NCI-H345 treated with DMSO at 0.1 percent for 48 hours (cell line): Measurements from ENCODE around the gene SFXN5.

Source experiments
- DNase-seq: peaks from one replicate; lab custom pipeline; 2025; ENCODE audit not compliant: unreplicated experiment; lab: John Stamatoyannopoulos, UW

Gene SFXN5

DNA sequence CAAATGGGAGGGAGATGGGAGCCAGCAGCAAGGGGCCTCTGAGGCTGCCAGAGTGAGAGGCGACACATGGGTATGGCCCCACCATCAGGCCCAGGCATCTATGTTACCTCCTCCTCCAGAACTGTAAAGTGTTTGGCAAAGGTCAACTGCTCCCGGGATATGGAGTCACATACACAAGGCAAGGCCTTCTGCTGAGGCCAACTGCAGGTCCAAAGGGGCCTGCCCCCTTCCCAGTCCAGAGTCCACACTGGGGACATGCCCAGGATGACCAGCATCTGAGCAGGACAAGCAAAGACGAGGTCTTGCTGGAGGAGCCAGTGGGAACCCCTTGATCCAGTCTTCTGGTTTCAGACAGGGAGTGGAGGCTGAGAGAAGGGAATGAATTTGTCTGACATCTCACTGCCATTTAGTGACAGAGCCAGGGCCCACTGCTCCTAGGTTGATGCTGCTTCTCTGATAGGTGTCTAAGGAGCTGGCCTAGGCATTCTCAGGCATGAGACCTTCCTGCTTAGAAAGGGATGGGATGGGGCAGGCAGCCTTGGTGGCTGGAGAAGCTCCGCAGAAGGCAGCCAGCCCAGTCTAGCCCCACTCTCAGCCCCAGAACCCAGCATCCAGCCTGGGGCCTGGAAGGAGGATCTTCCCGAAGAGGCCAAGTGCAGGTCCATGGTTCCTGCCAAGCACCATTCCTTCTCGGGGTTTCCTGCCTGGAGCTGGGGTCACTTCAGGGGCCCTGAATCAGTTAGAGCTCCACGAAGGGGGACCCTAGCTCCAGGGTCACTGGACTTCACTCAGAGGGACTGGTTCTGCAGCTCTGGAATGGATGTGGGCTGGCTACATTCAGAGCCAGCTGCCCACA is 127.7 kb downstream of the SFXN5 start:
- DNase-seq, result no peak

DNA sequence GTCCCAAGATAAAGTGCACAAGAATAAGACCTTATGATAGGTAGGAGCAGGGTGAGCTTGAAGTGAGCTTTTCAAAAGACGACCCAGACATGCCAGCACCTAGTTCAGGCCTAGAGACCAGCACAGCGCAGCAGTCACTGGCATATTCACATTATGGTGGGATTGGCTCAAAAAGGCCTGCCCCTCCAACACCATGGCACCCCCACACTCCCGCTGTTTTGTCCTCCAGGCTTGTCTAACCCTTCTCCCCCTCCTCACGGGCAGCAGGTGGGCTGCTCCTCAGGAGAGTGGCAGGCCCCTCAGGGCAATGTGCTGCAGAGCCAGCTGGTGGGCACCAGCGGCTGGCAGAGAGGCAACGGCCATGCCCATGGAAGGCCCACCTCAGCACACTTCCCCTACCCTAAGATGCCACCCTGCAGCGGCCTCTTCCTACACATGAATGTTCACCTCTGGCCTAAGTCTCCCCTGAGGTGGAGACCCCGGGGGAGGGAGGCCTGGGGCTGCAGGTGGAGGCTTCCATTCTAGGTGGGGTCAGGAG is 128.6 kb downstream of the SFXN5 start:
- DNase-seq, result no peak

DNA sequence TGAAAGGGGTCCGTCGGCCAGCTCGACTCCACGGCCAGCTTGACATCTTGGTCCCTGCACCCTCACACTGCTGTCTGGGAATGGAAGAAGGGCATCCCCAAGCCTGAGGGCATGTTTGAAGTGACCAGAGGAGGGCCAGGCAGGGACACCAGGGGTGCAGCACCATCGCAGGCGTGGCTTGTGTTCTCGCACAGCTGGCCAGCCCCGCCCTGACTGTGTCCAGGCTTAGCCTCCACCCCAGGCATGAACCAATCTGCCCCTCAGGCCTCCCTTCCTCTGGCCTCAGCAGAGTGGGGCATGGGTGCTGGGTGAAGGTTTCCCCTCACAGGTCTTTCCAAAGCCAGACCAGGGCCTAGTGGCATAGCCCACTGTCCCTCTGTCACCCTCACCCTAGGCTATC is 129.2 kb downstream of the SFXN5 start:
- no peak for DNase-seq

DNA sequence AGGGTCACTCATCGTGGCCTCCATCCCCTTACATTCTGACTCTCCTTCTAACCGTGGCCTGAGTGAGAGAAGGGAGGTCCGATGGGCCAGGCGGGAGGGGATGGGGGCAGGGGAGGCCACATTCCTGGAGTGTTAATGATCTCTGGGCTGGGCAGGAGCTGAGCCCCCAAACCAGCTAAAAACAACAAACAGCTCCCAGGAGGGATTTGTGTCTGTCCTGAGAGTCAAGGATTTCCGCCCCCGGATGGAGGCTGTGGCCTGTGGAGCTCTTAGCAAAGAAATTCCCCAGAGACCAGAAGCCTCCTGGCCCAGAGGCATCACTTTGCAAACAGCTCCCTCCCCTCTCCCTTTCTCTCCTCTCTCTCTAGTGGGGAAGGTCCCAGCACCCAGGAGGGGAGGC is 130.7 kb downstream of the SFXN5 start:
- no peak for DNase-seq

DNA sequence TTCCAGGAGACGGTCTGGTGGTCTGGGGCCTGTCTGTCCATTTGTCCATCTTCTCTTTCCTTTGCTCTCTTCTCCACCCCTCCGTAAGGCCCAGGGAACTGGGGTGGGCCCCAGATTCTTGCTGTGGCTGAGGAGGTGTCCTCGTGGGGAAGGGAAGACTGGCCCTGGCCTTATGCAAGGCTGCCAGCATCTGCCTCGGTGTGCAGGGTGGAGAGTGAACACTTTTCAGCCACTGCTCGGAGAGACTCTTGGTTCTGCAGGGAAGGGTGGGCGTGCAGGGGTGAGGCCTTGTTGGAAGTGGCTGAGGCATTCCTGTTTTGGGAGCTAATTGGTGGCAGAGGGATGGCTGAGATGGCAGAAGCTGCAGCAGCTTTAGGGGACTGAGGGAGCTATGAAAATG is 131.2 kb downstream of the SFXN5 start:
- DNase-seq, result no peak

DNA sequence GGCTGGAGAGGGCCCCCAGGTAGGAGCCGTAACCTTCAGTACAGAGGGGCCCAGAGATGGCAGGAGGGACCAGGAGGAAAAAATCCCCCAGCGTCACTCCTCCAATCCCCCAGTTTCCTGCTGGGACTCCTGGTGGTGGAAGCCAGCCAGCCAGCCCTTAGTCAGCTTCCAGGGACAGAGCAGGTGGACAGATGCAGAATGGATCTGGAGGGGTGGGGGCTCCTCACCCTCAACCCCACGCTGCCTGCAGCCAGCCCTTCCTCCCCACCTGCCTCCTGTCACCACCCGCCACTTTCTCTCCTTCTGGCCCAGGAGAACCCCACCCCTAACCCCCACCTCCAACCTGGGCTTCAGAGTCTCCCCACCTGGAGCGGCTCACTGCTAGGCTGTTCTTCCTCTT is 133.1 kb downstream of the SFXN5 start:
- no peak for DNase-seq

DNA sequence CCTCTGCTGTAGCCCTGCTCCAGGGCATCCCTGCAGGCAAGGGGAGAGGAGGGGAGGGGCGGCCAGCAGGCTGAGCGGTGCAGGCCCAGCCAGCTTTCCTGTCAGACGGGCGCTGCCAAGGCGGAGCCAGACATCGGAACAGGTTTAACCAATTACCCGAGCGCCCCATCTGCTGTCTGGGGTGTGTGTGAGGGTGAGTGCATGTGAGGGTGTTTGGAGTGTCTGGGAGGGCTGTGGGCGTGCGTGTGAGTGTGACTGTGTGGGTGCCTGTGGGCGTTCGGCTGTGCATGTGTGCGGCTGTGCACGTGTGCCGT is 134.2 kb downstream of the SFXN5 start:
- no peak for DNase-seq

DNA sequence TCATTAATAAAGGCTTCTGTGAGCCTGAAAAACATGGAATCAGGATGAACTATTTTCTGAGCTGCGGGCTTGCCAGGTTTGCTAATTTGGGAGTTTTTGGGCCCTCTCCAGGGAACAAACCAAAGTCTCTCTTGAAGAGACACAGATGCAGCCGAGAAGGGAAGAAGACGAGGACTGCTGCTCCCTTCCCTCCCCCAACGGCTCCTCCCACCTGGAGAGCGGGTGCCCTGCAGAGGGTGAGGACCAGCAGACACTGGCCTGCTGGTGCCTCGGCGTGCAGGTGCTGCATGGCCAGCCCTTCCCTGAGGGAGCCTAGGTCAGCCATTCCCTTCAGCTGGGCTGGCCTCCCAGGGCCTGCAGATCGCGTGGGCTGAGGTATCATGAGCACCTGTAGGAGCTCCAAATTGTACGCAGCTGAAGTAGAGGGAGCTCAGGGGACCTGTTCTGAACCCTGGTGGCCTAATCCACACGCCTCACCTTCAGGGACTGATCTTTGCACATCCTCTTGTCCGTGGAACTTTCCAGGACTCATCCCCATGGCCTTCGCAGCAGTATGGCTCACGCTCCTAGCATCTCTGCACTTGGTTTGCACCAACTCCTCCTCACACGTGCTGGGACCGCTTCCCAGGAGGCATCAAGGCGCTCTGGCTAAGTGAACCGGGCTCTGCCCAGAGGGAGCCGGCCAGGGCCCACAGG is 134.7 kb downstream of the SFXN5 start:
- no peak for DNase-seq

DNA sequence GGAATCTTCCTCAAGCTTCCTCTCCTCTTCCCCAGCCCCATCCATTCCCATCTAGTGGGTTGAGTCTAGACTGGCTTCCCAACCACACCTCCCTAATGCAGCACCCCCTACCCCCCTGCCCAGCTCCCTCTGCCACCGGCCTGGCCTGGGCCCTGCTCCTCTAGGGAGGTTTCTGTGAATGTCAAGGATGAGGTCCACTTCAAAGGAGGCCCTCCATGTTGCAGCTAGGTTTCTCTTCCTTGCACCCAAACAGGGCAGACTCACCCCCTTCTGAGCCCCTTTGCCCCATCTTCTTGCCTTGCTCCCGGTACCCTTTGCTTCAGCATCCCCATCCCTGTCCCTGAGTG is 135.9 kb downstream of the SFXN5 start:
- no peak for DNase-seq

DNA sequence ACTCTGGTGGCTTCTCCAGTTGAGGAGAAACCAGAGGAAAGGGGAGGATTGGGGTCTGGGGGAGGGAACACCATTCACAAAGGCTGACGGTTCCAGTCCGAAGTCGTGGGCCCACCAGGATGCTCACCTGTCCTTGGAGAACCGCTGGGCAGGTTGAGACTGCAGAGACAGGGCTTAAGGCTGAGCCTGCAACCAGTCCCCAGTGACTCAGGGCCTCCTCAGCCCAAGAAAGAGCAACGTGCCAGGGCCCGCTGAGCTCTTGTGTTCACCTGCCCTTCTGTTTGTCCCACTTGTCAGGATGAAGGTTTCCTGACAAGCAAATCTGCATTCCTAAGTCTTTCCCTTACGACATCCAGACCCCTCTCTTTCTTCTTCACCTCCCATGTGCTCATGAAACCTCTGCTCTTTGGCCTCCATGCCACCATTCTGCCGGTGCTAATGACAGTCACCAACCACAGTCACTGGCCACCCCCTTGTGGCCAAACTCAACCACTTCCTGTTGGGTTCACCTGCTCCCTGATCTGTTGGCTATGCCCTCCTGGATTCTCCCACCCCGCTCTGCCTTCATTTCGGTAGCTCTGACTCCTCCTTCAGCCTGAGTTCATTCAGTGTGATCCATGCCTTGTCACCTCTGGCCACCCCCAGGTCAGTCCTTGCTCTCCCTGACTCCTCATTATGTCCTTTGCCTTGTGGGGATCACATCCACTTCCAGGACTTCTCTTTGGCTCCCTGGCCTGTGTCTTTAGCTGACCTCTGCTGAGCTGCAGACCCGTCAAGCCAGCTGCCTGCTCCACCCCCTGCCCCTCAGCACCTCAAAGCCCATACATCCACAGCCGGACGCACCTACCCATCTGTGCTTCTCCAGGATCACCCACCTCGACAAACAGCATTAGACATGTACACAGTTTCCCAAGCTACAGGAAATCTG is 136.6 kb downstream of the SFXN5 start:
- DNase-seq, result no peak

DNA sequence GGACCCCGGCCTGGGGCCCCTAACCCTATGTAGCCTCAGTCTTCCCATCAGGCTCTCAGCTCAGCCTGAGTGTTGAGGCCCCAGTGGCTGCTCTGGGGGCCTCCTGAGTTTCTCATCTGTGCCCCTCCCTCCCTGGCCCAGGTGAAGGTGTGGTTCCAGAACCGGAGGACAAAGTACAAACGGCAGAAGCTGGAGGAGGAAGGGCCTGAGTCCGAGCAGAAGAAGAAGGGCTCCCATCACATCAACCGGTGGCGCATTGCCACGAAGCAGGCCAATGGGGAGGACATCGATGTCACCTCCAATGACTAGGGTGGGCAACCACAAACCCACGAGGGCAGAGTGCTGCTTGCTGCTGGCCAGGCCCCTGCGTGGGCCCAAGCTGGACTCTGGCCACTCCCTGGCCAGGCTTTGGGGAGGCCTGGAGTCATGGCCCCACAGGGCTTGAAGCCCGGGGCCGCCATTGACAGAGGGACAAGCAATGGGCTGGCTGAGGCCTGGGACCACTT is 137.8 kb downstream of the SFXN5 start:
- DNase-seq, result no peak

DNA sequence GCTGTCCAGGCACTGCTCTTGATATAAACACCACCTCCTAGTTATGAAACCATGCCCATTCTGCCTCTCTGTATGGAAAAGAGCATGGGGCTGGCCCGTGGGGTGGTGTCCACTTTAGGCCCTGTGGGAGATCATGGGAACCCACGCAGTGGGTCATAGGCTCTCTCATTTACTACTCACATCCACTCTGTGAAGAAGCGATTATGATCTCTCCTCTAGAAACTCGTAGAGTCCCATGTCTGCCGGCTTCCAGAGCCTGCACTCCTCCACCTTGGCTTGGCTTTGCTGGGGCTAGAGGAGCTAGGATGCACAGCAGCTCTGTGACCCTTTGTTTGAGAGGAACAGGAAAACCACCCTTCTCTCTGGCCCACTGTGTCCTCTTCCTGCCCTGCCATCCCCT is 138.3 kb downstream of the SFXN5 start:
- no peak for DNase-seq

DNA sequence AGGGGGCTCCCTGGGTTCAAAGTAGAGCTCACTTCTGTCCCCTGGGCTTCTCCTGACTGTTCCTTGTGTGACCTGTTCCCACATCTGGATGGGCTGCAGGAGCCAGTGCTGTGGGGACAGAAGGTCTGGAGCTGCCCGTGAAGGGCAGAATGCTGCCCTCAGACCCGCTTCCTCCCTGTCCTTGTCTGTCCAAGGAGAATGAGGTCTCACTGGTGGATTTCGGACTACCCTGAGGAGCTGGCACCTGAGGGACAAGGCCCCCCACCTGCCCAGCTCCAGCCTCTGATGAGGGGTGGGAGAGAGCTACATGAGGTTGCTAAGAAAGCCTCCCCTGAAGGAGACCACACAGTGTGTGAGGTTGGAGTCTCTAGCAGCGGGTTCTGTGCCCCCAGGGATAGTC is 138.7 kb downstream of the SFXN5 start:
- DNase-seq, result no peak

DNA sequence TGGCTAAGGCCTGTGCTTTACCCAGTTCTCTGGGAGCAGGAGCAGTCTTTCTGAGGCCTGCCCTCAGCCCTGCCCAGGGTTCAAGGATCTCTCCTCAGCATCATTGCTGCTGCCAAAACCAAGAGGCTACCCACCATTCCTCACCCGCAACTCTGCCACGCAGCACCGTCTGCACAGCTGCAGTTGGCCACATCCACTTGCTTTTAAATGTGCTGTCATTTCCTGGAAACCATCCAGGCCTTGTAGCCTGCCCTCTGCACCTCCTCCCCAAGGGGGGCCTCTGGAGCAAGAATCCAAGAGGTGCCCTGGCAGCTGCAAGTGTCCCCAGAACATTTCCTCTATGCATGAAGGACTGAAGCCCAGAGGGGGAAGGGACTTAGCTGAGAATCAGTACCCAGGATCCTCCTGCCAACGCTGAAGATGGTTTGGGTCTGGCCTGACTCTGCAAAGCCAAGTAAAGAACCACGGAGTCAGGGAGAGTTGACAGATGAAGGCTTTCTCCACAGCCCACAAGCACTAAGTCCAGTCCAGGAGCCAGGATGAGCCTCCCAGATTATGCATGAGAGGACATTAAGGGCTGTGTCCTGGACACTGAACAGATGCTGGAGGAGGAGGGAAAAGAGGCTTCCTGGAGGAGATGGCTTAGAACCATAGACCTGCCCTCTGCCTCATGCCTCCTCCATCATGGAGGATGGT is 139.3 kb downstream of the SFXN5 start:
- no peak for DNase-seq

DNA sequence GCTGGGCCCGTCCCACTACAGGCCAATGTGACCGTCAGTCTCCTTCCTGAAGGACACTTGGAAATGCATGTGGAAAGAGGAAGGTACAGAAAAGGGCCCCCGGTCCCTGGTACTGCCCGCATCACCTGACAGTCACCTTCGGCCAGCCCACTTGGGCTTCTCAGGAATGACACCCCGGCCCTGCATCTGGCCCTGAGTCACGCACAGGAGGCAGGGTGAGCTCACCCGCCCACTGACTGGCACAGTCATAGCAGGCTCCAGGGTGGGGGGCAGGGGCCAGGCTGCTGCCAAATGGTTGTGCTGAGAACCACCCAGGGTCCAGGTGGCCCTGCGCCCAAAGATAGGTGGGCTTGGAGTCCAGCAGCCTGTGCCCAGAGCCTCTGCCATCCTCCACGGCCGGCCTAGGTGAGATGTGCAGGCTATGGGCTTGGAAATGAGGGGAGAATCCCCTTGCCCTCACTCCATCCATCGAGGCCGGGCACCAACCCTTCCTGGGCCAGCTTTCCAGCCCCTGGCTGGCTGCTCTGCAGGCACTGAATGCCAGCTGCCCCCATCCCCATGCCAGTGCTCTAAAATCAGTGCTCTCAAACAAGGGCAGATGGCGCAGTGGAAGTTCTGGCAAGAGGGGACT is 140.1 kb downstream of the SFXN5 start:
- no peak for DNase-seq

DNA sequence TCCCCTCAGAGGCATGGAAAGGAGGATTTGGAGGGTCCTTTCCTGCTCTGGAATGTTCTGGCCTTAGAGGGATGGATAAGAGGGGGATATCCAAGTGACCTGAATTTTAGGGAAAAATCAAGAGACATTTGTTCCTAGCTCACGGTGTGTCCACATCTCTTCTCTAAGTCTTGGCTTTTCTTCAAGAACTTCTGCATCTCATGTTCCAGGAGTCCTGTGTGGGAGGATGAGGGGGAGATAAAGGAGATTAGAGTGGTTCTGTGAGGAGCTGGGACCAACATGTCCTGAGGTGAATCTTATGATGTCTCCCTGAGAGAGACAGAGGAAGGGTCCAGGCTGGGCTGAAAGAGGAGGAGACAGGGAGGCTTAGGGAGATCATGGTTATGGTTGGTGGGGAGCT is 142.5 kb downstream of the SFXN5 start:
- no peak for DNase-seq

DNA sequence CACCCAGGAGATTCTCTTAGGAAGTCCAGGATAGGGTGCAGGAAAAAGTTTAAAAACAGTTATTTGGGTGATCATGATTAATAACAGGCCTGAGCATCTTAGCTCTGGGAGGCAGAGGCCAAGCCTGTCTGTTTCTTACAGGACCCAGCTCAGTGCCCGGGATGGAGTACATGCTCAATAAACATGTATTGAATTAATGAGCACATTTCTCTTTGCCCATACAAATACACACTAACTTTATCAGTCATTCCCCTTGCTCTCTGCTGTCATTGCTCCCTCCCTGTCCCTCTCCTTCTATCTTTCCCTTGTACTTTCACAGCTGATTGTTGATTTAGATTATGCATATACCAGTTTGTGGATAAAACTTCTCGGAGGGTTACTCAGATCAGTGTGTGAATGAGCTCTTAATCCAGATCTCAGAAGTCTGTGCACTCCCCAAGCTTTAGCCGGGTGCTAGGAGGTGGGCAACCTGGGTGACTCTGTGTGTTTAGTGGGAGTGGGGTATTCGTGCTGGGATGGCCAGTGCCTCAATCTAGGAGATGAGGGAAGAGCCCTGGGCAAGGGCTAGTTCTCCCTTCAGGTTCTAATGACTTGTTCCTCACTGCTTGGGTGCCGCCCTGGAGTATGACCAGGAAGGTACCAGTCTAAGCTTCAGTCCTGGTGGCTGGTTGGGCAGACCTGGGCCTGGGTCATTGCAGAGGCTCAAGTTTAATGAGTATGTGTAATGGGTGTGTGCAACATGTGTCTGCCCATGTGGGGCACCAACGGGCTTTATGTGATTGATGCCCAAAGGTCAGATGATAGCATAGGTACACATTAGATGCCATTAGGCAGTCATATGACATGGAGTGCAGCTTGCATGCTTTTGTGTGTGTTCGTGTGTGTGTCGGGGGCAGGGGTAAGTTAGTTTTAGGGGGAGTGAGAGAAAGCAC is 143.6 kb downstream of the SFXN5 start:
- no peak for DNase-seq

DNA sequence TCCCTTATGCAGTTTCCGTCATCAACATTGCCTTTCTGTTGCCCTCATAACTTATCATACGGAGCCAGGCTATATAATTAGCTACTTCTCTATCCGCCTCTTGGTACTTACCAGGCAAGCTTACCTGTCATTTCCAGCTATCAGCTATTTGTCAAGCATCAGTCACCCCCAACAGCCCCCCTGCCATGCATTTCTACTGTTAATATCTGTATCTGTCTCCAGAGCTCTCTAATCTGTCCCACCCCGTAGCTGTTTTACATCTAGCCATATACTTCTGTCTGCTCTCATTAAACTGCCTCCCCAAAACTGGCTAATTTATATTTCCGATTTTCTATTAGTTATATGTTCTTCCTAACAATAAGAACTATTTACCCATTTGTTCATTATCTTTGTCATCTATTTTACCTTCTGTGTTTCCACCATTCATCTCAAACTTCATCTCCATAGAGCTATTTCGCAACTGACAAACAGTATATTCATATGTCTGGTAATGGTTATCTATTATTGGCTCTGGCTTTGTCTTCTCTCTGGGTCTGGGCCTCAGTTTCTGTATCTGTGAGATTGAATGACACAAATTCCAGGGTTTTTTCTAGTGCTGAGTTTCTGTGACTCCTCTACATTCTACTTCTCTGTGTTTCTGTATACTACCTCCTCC is 144.6 kb downstream of the SFXN5 start:
- DNase-seq, result no peak

DNA sequence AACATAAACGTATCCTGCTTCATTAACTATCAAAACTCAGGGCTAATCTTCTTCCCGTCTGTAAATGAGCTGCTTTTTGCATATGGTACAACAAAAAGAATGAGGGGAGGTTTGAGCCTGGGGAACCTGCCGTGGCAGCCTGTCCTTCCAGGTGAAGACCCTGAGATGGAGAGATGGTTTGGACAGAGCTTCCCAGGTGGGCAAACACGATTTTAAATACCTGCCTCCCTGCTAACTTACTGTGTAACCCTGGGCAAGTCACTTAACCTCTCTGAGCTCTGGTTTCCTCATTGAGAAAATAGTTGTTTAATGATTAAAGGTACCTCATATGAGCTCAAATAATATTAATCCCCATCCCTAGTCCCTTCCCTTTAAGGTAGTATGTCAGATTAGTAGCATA is 145.1 kb downstream of the SFXN5 start:
- no peak for DNase-seq
